ENCODE measurements around the gene TSPAN2. TPM values are rescaled to one million over a fixed set of nuclear protein-coding genes. Genes with fewer than 3 reads are reported as not detected.

The TSPAN2 gene
- total RNA-seq (4.5 TPM), polyA plus RNA-seq (3.2 TPM)
- long read RNA-seq, donor 1, partial matches to known transcripts, result 0 of 1 reads
- long read RNA-seq, donor 1, other reads (novel, unspliced or antisense), result 0 of 1 reads
- long read RNA-seq, donor 2, partial matches to known transcripts, result 0 of 4 reads
- long read RNA-seq, donor 2, other reads (novel, unspliced or antisense), result 0 of 4 reads
- long read RNA-seq, donor 3, result 0 reads
- long read RNA-seq, donor 4, partial matches to known transcripts, result 0 of 2 reads
- long read RNA-seq, donor 4, other reads (novel, unspliced or antisense), result 0 of 2 reads
- long read RNA-seq, donor 5, transcript TSPAN2-202 (8 exons, 3,177 nt), result major isoform, 11 of 11 reads
- long read RNA-seq, donor 5, partial matches to known transcripts, result 0 of 11 reads
- long read RNA-seq, donor 5, other reads (novel, unspliced or antisense), result 0 of 11 reads
- long read RNA-seq, donor 6, partial matches to known transcripts, result 0 of 1 reads
- long read RNA-seq, donor 6, other reads (novel, unspliced or antisense), result 0 of 1 reads
- long read RNA-seq, donor 7, result 0 reads
- long read RNA-seq, donor 8, result 0 reads
- long read RNA-seq, donor 9, partial matches to known transcripts, result 0 of 2 reads
- long read RNA-seq, donor 9, other reads (novel, unspliced or antisense), result 0 of 2 reads
- long read RNA-seq, donor 10, partial matches to known transcripts, result 0 of 2 reads
- long read RNA-seq, donor 10, other reads (novel, unspliced or antisense), result 0 of 2 reads

- 2% methylated on average over 66 of the region's 68 CpGs for WGBS
- DNase-seq (ENCODE audit: low read depth in 6 of 9, low spot score in 9 of 9), result peak in 5 of 9 donors; percentile 19 to 70 (median 41)
- peaks cover 17 to 26% of the 10 kb centered on the region in 2 donors for H3K4me1 ChIP-seq (ENCODE audit: control insufficient read depth in 2 of 2, insufficient read depth in 2 of 2, low read length in 2 of 2)
These were observed at the start of gene TSPAN2 for GRCh38 chr1:115089420-115090185. Gene TSPAN2 (minus strand): TSS chr1:115089503. CDS start chr1:115089432, 71 bp downstream.

GRCh38 chr1:115138973-115139372, 49.7 kb upstream of the TSPAN2 start:
- Histone ChIP-seq H3K4me1 (ENCODE audit: control insufficient read depth in 2 of 2, insufficient read depth in 2 of 2, low read length in 2 of 2) (peaks cover 0 to 7% of the 10 kb centered on the region in 2 donors), H3K27me3 (ENCODE audit: control insufficient read depth in 2 of 2, insufficient read depth in 1 of 2, low read length in 1 of 2) (peaks cover 0 to 2% of the 10 kb centered on the region in 2 donors), H3K4me3 (ENCODE audit: low read length in 2 of 2) (no peak overlapping the region), H3K9me3 (ENCODE audit: control insufficient read depth in 2 of 2, insufficient read depth in 1 of 2, low read length in 1 of 2) (no peaks in the 10 kb centered on the region), H3K36me3 (ENCODE audit: control insufficient read depth in 2 of 2, insufficient read depth in 2 of 2, low read length in 1 of 2) (no peaks in the 10 kb centered on the region), H3K27ac (ENCODE audit: low read depth in 1 of 2, low read length in 1 of 2) (no peak overlapping the region)
- peak; percentile 47 to 87 (median 65) for DNase-seq (ENCODE audit: low read depth in 6 of 9, low spot score in 9 of 9)
- 12% methylated on average over 13 of the region's 13 CpGs for WGBS

More at GRCh38 chr1:115089420-115090185, at the start of gene TSPAN2:
- Histone ChIP-seq H3K9me3 (ENCODE audit: control insufficient read depth in 2 of 2, insufficient read depth in 1 of 2, low read length in 1 of 2) (no peaks in the 10 kb centered on the region), H3K27me3 (ENCODE audit: control insufficient read depth in 2 of 2, insufficient read depth in 1 of 2, low read length in 1 of 2) (peaks cover 0 to 11% of the 10 kb centered on the region in 2 donors), H3K4me3 (ENCODE audit: low read length in 2 of 2) (peak within 1 kb of the TSS; percentile 61 to 73), H3K36me3 (ENCODE audit: control insufficient read depth in 2 of 2, insufficient read depth in 2 of 2, low read length in 1 of 2) (no peaks in the 10 kb centered on the region), H3K27ac (ENCODE audit: low read depth in 1 of 2, low read length in 1 of 2) (no peak within 1 kb of the TSS)

GRCh38 chr1:115138271-115138670, 49.0 kb upstream of the TSPAN2 start:
- H3K27ac ChIP-seq (ENCODE audit: low read depth in 1 of 2, low read length in 1 of 2), result no peak overlapping the region
- no peak overlapping the region for H3K4me3 ChIP-seq (ENCODE audit: low read length in 2 of 2)
- no peaks in the 10 kb centered on the region for H3K36me3 ChIP-seq (ENCODE audit: control insufficient read depth in 2 of 2, insufficient read depth in 2 of 2, low read length in 1 of 2)
- H3K27me3 ChIP-seq (ENCODE audit: control insufficient read depth in 2 of 2, insufficient read depth in 1 of 2, low read length in 1 of 2), result peaks cover 0 to 2% of the 10 kb centered on the region in 2 donors
- H3K4me1 ChIP-seq (ENCODE audit: control insufficient read depth in 2 of 2, insufficient read depth in 2 of 2, low read length in 2 of 2), result peaks cover 0 to 7% of the 10 kb centered on the region in 2 donors
- no peak for DNase-seq (ENCODE audit: low read depth in 6 of 9, low spot score in 9 of 9)
- H3K9me3 ChIP-seq (ENCODE audit: control insufficient read depth in 2 of 2, insufficient read depth in 1 of 2, low read length in 1 of 2), result no peaks in the 10 kb centered on the region
- WGBS, result 81% methylated on average over 6 of the region's 6 CpGs

- H3K27me3 ChIP-seq (ENCODE audit: control insufficient read depth in 2 of 2, insufficient read depth in 1 of 2, low read length in 1 of 2), result peaks cover 0 to 2% of the 10 kb centered on the region in 2 donors
- H3K9me3 ChIP-seq (ENCODE audit: control insufficient read depth in 2 of 2, insufficient read depth in 1 of 2, low read length in 1 of 2), result no peaks in the 10 kb centered on the region
- H3K36me3 ChIP-seq (ENCODE audit: control insufficient read depth in 2 of 2, insufficient read depth in 2 of 2, low read length in 1 of 2), result no peaks in the 10 kb centered on the region
- 100% methylated on average over 1 of the region's 1 CpG for WGBS
- peaks cover 0 to 3% of the 10 kb centered on the region in 2 donors for H3K4me1 ChIP-seq (ENCODE audit: control insufficient read depth in 2 of 2, insufficient read depth in 2 of 2, low read length in 2 of 2)
- DNase-seq (ENCODE audit: low read depth in 6 of 9, low spot score in 9 of 9), result no peak
- H3K27ac ChIP-seq (ENCODE audit: low read depth in 1 of 2, low read length in 1 of 2), result no peak overlapping the region
- no peak overlapping the region for H3K4me3 ChIP-seq (ENCODE audit: low read length in 2 of 2)
These were observed 47.9 kb upstream of the TSPAN2 start for GRCh38 chr1:115137191-115137590.

- Histone ChIP-seq H3K27ac (ENCODE audit: low read depth in 1 of 2, low read length in 1 of 2) (no peak overlapping the region), H3K27me3 (ENCODE audit: control insufficient read depth in 2 of 2, insufficient read depth in 1 of 2, low read length in 1 of 2) (peaks cover 0 to 2% of the 10 kb centered on the region in 2 donors), H3K4me3 (ENCODE audit: low read length in 2 of 2) (no peak overlapping the region), H3K9me3 (ENCODE audit: control insufficient read depth in 2 of 2, insufficient read depth in 1 of 2, low read length in 1 of 2) (no peaks in the 10 kb centered on the region), H3K36me3 (ENCODE audit: control insufficient read depth in 2 of 2, insufficient read depth in 2 of 2, low read length in 1 of 2) (no peaks in the 10 kb centered on the region), H3K4me1 (ENCODE audit: control insufficient read depth in 2 of 2, insufficient read depth in 2 of 2, low read length in 2 of 2) (peaks cover 0 to 3% of the 10 kb centered on the region in 2 donors)
- DNase-seq (ENCODE audit: low read depth in 6 of 9, low spot score in 9 of 9), result no peak
These were observed 47.4 kb upstream of the TSPAN2 start for GRCh38 chr1:115136706-115137105.

- Histone ChIP-seq H3K9me3 (ENCODE audit: control insufficient read depth in 2 of 2, insufficient read depth in 1 of 2, low read length in 1 of 2) (no peaks in the 10 kb centered on the region), H3K4me1 (ENCODE audit: control insufficient read depth in 2 of 2, insufficient read depth in 2 of 2, low read length in 2 of 2) (peaks cover 0 to 3% of the 10 kb centered on the region in 2 donors), H3K27ac (ENCODE audit: low read depth in 1 of 2, low read length in 1 of 2) (no peak overlapping the region), H3K27me3 (ENCODE audit: control insufficient read depth in 2 of 2, insufficient read depth in 1 of 2, low read length in 1 of 2) (peaks cover 0 to 2% of the 10 kb centered on the region in 2 donors), H3K4me3 (ENCODE audit: low read length in 2 of 2) (no peak overlapping the region), H3K36me3 (ENCODE audit: control insufficient read depth in 2 of 2, insufficient read depth in 2 of 2, low read length in 1 of 2) (no peaks in the 10 kb centered on the region)
- no peak for DNase-seq (ENCODE audit: low read depth in 6 of 9, low spot score in 9 of 9)
- WGBS, result 87% methylated on average over 3 of the region's 3 CpGs
These were observed 46.8 kb upstream of the TSPAN2 start for GRCh38 chr1:115136106-115136505.

- Histone ChIP-seq H3K27me3 (ENCODE audit: control insufficient read depth in 2 of 2, insufficient read depth in 1 of 2, low read length in 1 of 2) (peaks cover 0 to 2% of the 10 kb centered on the region in 2 donors), H3K4me3 (ENCODE audit: low read length in 2 of 2) (no peak overlapping the region), H3K36me3 (ENCODE audit: control insufficient read depth in 2 of 2, insufficient read depth in 2 of 2, low read length in 1 of 2) (no peaks in the 10 kb centered on the region), H3K4me1 (ENCODE audit: control insufficient read depth in 2 of 2, insufficient read depth in 2 of 2, low read length in 2 of 2) (peaks cover 0 to 3% of the 10 kb centered on the region in 2 donors), H3K9me3 (ENCODE audit: control insufficient read depth in 2 of 2, insufficient read depth in 1 of 2, low read length in 1 of 2) (no peaks in the 10 kb centered on the region), H3K27ac (ENCODE audit: low read depth in 1 of 2, low read length in 1 of 2) (no peak overlapping the region)
- WGBS, result 97% methylated on average over 5 of the region's 5 CpGs
- DNase-seq (ENCODE audit: low read depth in 6 of 9, low spot score in 9 of 9), result no peak
These were observed 46.4 kb upstream of the TSPAN2 start for GRCh38 chr1:115135681-115136080.

- no peak for DNase-seq (ENCODE audit: low read depth in 6 of 9, low spot score in 9 of 9)
- H3K4me1 ChIP-seq (ENCODE audit: control insufficient read depth in 2 of 2, insufficient read depth in 2 of 2, low read length in 2 of 2), result peaks cover 0 to 3% of the 10 kb centered on the region in 2 donors
- WGBS, result 92% methylated on average over 10 of the region's 10 CpGs
- no peak overlapping the region for H3K27ac ChIP-seq (ENCODE audit: low read depth in 1 of 2, low read length in 1 of 2)
- no peaks in the 10 kb centered on the region for H3K9me3 ChIP-seq (ENCODE audit: control insufficient read depth in 2 of 2, insufficient read depth in 1 of 2, low read length in 1 of 2)
- no peaks in the 10 kb centered on the region for H3K36me3 ChIP-seq (ENCODE audit: control insufficient read depth in 2 of 2, insufficient read depth in 2 of 2, low read length in 1 of 2)
- peaks cover 0 to 2% of the 10 kb centered on the region in 2 donors for H3K27me3 ChIP-seq (ENCODE audit: control insufficient read depth in 2 of 2, insufficient read depth in 1 of 2, low read length in 1 of 2)
- H3K4me3 ChIP-seq (ENCODE audit: low read length in 2 of 2), result no peak overlapping the region
These were observed 45.7 kb upstream of the TSPAN2 start for GRCh38 chr1:115134850-115135480.
